ENCODE data around the gene DMD.

DMD gene

DNA sequence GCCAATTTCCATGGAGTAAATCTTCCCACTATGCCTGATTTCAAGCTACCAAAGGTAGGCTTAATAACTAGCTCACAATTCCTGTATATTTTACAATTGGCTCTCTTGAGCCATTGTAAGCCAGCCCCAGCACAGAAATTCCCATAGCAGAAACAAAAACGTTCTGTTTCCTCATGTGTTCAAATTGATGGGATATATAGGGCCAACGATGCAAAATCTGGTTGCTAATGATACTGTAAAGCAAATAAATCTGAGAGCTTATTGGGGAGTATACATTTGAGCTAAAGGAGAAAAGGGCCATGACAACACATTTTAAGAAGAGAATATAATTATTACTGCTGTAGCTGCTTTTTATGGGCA, 1872.4 kb downstream of the DMD start:
- TF ChIP-seq, protein P1, sequence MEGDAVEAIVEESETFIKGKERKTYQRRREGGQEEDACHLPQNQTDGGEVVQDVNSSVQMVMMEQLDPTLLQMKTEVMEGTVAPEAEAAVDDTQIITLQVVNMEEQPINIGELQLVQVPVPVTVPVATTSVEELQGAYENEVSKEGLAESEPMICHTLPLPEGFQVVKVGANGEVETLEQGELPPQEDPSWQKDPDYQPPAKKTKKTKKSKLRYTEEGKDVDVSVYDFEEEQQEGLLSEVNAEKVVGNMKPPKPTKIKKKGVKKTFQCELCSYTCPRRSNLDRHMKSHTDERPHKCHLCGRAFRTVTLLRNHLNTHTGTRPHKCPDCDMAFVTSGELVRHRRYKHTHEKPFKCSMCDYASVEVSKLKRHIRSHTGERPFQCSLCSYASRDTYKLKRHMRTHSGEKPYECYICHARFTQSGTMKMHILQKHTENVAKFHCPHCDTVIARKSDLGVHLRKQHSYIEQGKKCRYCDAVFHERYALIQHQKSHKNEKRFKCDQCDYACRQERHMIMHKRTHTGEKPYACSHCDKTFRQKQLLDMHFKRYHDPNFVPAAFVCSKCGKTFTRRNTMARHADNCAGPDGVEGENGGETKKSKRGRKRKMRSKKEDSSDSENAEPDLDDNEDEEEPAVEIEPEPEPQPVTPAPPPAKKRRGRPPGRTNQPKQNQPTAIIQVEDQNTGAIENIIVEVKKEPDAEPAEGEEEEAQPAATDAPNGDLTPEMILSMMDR (conservative IDR thresholded peaks at IDR 0.05), result no peak
- H3K27ac ChIP-seq, result no peak overlapping the region

DNA sequence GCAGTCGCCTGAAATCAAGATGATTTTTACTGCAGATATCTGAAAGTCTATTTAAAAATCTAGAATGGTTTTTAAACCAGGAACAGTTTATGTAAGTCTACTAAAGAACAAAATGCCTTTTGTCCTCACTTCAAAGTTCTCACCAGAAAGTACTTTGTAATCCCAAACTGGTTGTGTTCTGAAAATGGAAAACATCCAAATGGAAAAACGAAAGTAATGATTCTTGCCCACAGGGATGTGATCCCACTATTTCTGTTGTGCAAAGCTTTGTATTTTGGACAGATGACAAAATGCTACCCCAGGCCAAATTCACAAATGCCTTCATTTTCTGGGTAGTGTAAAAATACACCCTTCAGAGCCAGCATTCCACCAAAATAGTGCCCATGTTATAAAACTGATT, 1874.0 kb downstream of the DMD start:
- H3K27ac ChIP-seq, result no peak overlapping the region
- TF ChIP-seq, protein P1 (conservative IDR thresholded peaks at IDR 0.05), result no peak

DNA sequence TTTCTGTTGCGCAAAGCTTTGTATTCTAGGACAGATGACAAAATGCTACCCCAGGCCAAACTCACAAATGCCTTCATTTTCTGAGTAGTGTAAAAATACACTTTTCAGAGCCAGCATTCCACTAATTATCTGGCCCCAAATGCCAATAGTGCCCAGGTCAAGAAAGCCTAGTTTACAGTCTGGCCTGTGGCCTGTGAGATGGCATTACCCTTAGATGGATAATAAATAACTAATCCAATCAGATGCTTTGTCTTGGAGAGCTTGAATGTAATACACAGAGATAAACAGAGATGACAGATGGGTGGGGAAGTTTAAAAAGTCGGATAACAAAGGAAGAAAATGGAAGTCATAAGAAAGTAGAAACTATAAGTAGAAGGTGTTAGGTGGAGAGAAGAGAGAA, 1874.9 kb downstream of the DMD start:
- TF ChIP-seq, protein P1 (conservative IDR thresholded peaks at IDR 0.05), result no peak
- H3K27ac ChIP-seq, result no peak overlapping the region

DNA sequence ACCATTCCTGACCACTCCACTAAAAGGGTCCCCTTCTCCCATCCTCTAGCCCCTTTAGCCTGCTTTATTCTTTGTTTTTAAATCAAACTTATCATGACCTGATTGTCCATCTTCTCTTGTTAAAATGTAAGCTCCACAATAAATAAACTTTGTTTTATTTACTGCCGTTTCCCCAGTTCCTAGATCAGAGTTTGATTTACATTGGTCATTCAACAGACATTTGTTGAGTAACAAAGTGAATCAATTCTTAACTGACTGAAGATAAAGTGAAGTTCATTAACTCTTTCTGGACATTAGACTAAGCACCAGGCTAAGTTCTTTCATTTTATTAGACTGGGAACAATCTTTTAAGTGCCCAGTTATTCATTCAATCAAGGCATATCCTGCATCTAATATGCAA, 1876.4 kb downstream of the DMD start:
- H3K27ac ChIP-seq, result no peak overlapping the region
- TF ChIP-seq, protein P1 (conservative IDR thresholded peaks at IDR 0.05), result no peak

DNA sequence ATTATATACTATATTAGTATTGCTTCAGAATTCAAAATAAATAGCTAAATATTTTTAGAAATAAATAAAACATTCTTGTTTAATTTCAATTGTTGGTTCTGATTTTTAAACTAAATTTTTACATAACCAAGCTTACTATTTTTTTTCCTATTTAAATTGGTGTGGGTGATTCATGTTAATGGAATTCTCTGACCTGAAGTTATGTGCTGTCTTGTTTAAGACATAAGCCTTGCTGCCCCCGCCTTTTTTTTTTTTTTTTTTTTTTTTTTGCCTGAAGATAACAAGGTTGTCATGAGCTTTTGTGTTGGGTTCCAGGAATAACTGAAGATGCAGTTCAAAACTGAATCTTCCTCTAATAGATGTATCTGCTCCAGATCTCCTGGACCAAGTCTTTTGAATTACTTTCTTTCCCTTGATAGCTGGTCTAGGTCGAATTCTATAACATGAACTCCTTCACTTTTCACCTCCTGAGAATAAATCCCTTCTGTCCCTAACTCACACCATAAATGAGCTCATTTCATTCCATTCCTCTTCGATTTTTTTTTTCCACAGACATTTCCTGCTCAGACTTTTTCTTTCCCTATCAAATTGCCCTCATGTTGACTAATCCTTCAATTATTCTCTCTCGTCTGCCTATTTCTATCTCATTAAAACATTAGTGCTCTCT, 1878.1 kb downstream of the DMD start:
- TF ChIP-seq, protein P1 (conservative IDR thresholded peaks at IDR 0.05), result no peak
- no peak overlapping the region for H3K27ac ChIP-seq

DNA sequence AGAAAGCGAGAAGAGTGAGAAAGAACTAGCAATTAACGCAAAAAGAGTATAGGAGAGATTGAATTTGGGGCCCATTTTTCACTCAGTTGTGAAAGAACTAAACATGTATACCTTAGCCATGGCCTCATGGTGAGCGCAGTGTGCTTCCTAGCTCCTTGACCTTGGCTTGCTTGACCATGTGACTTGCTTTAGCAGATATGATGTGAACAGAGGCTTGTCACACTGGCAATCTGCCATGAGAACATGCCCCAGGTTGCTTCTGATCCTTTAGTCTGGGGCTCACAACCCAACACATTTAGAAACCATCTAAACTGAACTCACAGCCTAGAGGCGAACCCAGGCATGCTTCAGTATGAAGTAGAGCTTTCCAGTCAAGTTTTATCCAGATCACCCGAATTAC, 1879.4 kb downstream of the DMD start:
- no peak overlapping the region for H3K27ac ChIP-seq
- TF ChIP-seq, protein P1 (conservative IDR thresholded peaks at IDR 0.05), result no peak

DNA sequence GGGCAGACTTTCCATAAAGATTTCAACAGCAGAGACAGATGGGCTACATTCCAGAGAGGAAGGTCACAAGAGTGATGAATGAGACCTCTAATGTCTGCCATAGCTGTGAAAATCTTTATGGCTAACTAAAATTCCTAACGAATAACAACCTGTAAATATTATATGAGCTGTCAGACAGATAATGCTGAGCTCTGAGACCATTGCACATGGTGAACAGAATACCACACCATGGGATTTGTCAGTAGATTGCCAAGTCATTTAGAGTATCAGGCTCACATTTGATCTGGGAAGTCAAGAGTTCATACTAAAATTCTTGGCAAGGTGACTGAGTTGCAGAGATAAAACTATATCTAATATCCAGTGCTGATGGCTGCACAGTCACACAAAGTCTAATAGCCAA, 1880.3 kb downstream of the DMD start:
- no peak overlapping the region for H3K27ac ChIP-seq
- TF ChIP-seq, protein P1 (conservative IDR thresholded peaks at IDR 0.05), result no peak

Measured in VCaP (cell line).